ENCODE data around the gene CADPS2.

GRCh38 chr7:122546496-122546895 lies 339.8 kb downstream of the CADPS2 start:
- TF ChIP-seq, protein P1, sequence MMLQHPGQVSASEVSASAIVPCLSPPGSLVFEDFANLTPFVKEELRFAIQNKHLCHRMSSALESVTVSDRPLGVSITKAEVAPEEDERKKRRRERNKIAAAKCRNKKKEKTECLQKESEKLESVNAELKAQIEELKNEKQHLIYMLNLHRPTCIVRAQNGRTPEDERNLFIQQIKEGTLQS (IDR thresholded peaks at IDR 0.05), result no peak
- TF ChIP-seq CTCF (IDR thresholded peaks at IDR 0.05; ENCODE audit: low read depth, low read length, missing input control) (no peak), RXRA (IDR thresholded peaks at IDR 0.05) (no peak), GABPA (IDR thresholded peaks at IDR 0.05 in 1 of 2, conservative IDR thresholded peaks at IDR 0.05 in 1 of 2) (no peak), EGR1 (IDR thresholded peaks at IDR 0.05; ENCODE audit: low read depth in 2 of 2) (no peak), SP1 (IDR thresholded peaks at IDR 0.05) (no peak), TAF1 (conservative IDR thresholded peaks at IDR 0.05) (no peak), FOXA1 (IDR thresholded peaks at IDR 0.05) (no peak), YY1 (IDR thresholded peaks at IDR 0.05) (no peak)
- TF ChIP-seq, protein P2, sequence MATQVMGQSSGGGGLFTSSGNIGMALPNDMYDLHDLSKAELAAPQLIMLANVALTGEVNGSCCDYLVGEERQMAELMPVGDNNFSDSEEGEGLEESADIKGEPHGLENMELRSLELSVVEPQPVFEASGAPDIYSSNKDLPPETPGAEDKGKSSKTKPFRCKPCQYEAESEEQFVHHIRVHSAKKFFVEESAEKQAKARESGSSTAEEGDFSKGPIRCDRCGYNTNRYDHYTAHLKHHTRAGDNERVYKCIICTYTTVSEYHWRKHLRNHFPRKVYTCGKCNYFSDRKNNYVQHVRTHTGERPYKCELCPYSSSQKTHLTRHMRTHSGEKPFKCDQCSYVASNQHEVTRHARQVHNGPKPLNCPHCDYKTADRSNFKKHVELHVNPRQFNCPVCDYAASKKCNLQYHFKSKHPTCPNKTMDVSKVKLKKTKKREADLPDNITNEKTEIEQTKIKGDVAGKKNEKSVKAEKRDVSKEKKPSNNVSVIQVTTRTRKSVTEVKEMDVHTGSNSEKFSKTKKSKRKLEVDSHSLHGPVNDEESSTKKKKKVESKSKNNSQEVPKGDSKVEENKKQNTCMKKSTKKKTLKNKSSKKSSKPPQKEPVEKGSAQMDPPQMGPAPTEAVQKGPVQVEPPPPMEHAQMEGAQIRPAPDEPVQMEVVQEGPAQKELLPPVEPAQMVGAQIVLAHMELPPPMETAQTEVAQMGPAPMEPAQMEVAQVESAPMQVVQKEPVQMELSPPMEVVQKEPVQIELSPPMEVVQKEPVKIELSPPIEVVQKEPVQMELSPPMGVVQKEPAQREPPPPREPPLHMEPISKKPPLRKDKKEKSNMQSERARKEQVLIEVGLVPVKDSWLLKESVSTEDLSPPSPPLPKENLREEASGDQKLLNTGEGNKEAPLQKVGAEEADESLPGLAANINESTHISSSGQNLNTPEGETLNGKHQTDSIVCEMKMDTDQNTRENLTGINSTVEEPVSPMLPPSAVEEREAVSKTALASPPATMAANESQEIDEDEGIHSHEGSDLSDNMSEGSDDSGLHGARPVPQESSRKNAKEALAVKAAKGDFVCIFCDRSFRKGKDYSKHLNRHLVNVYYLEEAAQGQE (IDR thresholded peaks at IDR 0.05), result no peak

Data from liver (tissue), 3 donors.